HFFc6 (cell line): Measurements from ENCODE around the gene OR10A5. TPM values are rescaled to one million over a fixed set of nuclear protein-coding genes. Genes with fewer than 3 reads are reported as not detected.

Experiments used
- DNase-seq: peaks from one replicate; pipeline ENCODE4 v3.0.0-alpha.2; 2018
- H3K27ac Mint-ChIP-seq: 2 replicates; pipeline ENCODE4 v1.8.0; 2020; ENCODE audit warnings: mild to moderate bottlenecking, mixed read lengths
- H3K27me3 Mint-ChIP-seq: 2 replicates; pipeline ENCODE4 v1.8.0; 2021; ENCODE audit warnings: mild to moderate bottlenecking, moderate library complexity, mixed read lengths; ENCODE audit not compliant: insufficient read depth
- H3K36me3 Mint-ChIP-seq: 2 replicates; pipeline ENCODE4 v1.8.0; 2021; ENCODE audit warnings: low read depth, mixed read lengths
- H3K4me1 Mint-ChIP-seq: 2 replicates; pipeline ENCODE4 v1.8.0; 2020; ENCODE audit warnings: low read depth, mixed read lengths
- H3K4me3 Mint-ChIP-seq: 2 replicates; pipeline ENCODE4 v1.8.0; 2020; ENCODE audit warnings: mild to moderate bottlenecking, moderate library complexity, mixed read lengths
- H3K9me3 Mint-ChIP-seq: 2 replicates; pipeline ENCODE4 v1.8.0; 2020; ENCODE audit warnings: mild to moderate bottlenecking, mixed read lengths
- CTCF ChIP-seq: fragments of 200-600 bp; sonication (generic); IDR thresholded peaks from 2 replicates; pipeline ENCODE4 v1.5.0; 2021; ENCODE audit warnings: antibody characterized with exemption, mild to moderate bottlenecking
- total RNA-seq, 6 experiments: library from RNA; stranded (reverse); fragmentation: NEBNext Ultra II Directional; extraction: Animal tissue kit (Norgen Biotek cat#: 25700); gene quantifications; 2 replicates in 1 of 6; 3 replicates in 5 of 6; pipeline ENCODE4 v1.2.3, GENCODE V29; 2021

Gene OR10A5
- total RNA-seq, 6 experiments from 2014 or later = not detected

- TF ChIP-seq CTCF = no peak
- no peaks in the 10 kb centered on the region; the same call in 1 of the 2 replicates for H3K27me3 Mint-ChIP-seq
- H3K4me3 Mint-ChIP-seq = no peak overlapping the region
- H3K9me3 Mint-ChIP-seq = no peaks in the 10 kb centered on the region
- H3K4me1 Mint-ChIP-seq = no peaks in the 10 kb centered on the region
- H3K36me3 Mint-ChIP-seq = no peaks in the 10 kb centered on the region
- no peak for DNase-seq
- H3K27ac Mint-ChIP-seq = no peak overlapping the region
Measured at GRCh38 chr11:6889835-6890234, 44.4 kb downstream of the OR10A5 start.

- no peaks in the 10 kb centered on the region for H3K9me3 Mint-ChIP-seq
- H3K27ac Mint-ChIP-seq = no peak within 1 kb of the TSS
- no peaks in the 10 kb centered on the region for H3K4me1 Mint-ChIP-seq
- H3K36me3 Mint-ChIP-seq = no peaks in the 10 kb centered on the region
- no peaks in the 10 kb centered on the region; the same call in 1 of the 2 replicates for H3K27me3 Mint-ChIP-seq
- no peak within 1 kb of the TSS for H3K4me3 Mint-ChIP-seq
- DNase-seq = no peak
- no peak for TF ChIP-seq CTCF
Measured at GRCh38 chr11:6892400-6892799, 46.9 kb downstream of the OR10A5 start, which contains the start of gene OR2D2. Gene OR2D2 (minus strand): TSS chr11:6892500. CDS start chr11:6892500, 0 bp downstream.

- Mint-ChIP-seq H3K4me3 (no peak overlapping the region), H3K27ac (no peak overlapping the region), H3K36me3 (no peaks in the 10 kb centered on the region), H3K4me1 (no peaks in the 10 kb centered on the region), H3K9me3 (no peaks in the 10 kb centered on the region), H3K27me3 (no peaks in the 10 kb centered on the region; the same call in 1 of the 2 replicates)
- DNase-seq = no peak
- TF ChIP-seq CTCF = no peak
Measured at GRCh38 chr11:6894097-6894496, 48.6 kb downstream of the OR10A5 start.

DNA sequence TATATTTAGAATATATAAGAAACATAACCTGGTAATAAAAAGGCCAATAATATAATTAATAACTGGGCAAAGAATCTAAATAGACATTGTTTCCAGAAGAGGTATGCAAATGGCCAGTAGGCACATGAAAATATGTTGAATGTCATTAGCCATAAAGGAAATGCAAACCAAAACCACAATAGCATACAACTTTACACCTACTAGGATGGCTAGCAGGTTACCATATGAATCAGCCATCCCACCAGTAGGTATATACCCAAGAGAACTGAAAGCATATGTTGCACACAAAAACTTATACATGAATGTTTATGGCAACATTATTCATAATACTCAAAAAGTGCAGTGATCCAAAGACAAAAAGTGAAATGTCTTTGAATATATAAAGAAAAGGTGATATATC is 49.5 kb downstream of the OR10A5 start:
- DNase-seq = no peak
- H3K4me3 Mint-ChIP-seq = no peak overlapping the region
- no peaks in the 10 kb centered on the region for H3K9me3 Mint-ChIP-seq
- no peak for TF ChIP-seq CTCF
- H3K36me3 Mint-ChIP-seq = no peaks in the 10 kb centered on the region
- H3K4me1 Mint-ChIP-seq = no peaks in the 10 kb centered on the region
- H3K27me3 Mint-ChIP-seq = no peaks in the 10 kb centered on the region; the same call in 1 of the 2 replicates
- H3K27ac Mint-ChIP-seq = no peak overlapping the region

Other genes with a start within 250 kb of the OR10A5 start
- gene RRP8, start 242.1 kb upstream of the OR10A5 start, total RNA-seq = 10 to 100 TPM; 18.5 to 26.7 (median 20.2) TPM
- gene ILK, start 241.9 kb upstream of the OR10A5 start, total RNA-seq = 100 to 1,000 TPM; 195 to 245 (median 223) TPM
- gene TAF10, start 233.5 kb upstream of the OR10A5 start, total RNA-seq = 100 to 1,000 TPM; 148 to 205 (median 192) TPM
- gene TPP1, start 226.3 kb upstream of the OR10A5 start, total RNA-seq = 10 to 100 TPM; 50.1 to 61.7 (median 54.1) TPM
- gene DCHS1, start 189.9 kb upstream of the OR10A5 start, total RNA-seq = 1 to 10 TPM; 1.4 to 2.8 (median 2.3) TPM
- 100 to 1,000 TPM in 1 of 6 experiments, 10 to 100 TPM in 5; 79.5 to 111 (median 89.4) TPM for gene MRPL17, start 162.3 kb upstream of the OR10A5 start, total RNA-seq
- under 1 TPM in 5 of 6 experiments, not detected in 1; 0.07 to 0.14 (median 0.08) TPM for gene OR2AG2, start 73.7 kb upstream of the OR10A5 start, total RNA-seq
- gene OR2AG1, start 62.7 kb upstream of the OR10A5 start, total RNA-seq = not detected
- gene OR6A2, start 46.0 kb upstream of the OR10A5 start, total RNA-seq = under 1 TPM in 1 of 6 experiments, not detected in 5; 0.12 TPM
- gene OR10A2, start 17.4 kb downstream of the OR10A5 start, total RNA-seq = not detected
- not detected for gene OR10A4, start 30.9 kb downstream of the OR10A5 start, total RNA-seq
- not detected for gene OR2D2, start 46.8 kb downstream of the OR10A5 start, total RNA-seq
- not detected for gene OR2D3, start 75.3 kb downstream of the OR10A5 start, total RNA-seq
- gene ZNF215, start 80.7 kb downstream of the OR10A5 start, total RNA-seq = 1 to 10 TPM; 4.7 to 6.5 (median 5.6) TPM
- gene ZNF214, start 174.7 kb downstream of the OR10A5 start, total RNA-seq = 1 to 10 TPM in 5 of 6 experiments, under 1 TPM in 1; 0.85 to 2.0 (median 1.7) TPM
- gene NLRP14, start 174.8 kb downstream of the OR10A5 start, total RNA-seq = under 1 TPM in 1 of 6 experiments, not detected in 5; 0.06 TPM
- not detected for gene RBMXL2, start 243.3 kb downstream of the OR10A5 start, total RNA-seq